ENCODE measurements around the gene ST3GAL4.

ST3GAL4 gene

DNA sequence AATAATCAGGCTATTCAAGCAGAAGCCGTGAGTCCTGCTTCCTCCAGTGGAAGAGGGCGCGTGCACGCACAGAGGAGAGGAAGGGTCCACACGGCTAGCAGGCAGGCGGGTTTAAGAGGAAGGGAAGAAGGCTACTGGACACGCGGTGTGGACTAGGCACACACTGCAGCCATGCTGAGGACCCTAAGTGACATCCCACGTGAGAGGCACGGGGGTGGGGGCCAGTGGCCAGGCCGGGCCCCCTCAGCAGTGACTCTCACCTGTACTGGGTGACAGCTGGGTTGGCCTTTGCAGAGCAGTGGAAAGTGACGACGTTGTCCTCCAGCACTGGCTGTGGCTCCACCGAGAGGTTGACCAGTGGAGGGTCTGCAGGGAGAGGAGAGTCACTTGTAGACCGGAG is 100.6 kb downstream of the ST3GAL4 start:
- DNase-seq = no peak

DNA sequence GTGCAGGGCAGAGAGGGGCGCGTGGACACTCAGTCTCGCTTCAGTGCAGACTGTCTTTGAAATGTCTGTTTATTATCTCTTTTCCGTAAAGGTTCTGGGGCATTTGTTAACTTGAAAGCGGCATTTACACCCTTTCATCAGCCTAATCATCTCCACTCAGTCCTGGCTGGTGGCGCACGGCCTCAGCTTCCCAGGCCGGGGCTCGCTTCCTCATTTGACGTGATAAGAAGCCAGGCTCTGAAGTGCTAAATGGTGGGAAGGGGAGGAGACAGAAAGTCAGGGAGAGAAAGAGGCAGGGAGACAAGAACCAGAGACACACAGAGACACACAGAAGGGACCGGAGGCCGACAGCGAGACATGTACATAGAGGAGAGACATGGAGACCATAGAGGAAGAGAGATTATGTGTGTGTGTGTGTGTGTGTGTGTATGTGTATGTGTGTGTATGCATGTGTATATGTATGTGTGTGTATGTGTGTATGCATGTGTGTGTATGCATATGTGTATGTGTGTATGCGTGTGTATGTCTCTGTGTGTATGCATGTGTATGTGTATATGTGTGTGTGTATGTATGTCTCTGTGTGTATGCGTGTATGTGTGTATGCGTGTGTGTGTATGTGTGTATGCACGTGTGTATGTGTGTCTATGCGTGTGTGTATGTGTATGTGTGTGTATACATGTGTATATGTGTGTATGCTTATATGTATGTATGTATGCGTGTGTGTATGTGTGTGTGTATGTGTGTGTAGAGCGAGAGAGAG is 101.5 kb downstream of the ST3GAL4 start:
- DNase-seq = no peak

DNA sequence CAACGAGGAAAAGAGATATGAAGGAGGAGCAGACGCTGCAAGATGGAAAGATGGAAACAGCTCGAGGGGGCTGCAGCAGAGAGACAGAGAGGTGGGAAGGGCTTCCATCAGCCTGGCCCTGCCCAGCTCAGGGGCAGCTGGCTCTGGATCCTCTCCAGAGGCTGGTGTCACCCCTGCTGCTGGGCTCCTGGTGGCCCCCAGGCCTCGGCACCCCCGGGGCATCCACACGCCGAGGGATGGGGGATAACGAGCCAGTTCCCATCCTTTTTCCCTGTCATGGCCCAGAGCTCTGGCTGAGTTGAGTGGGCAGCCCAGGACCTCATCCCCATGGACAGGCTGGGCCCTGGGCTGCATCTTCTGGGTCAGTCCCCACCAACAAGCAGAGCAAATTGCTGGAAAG is 102.3 kb downstream of the ST3GAL4 start:
- DNase-seq = no peak

DNA sequence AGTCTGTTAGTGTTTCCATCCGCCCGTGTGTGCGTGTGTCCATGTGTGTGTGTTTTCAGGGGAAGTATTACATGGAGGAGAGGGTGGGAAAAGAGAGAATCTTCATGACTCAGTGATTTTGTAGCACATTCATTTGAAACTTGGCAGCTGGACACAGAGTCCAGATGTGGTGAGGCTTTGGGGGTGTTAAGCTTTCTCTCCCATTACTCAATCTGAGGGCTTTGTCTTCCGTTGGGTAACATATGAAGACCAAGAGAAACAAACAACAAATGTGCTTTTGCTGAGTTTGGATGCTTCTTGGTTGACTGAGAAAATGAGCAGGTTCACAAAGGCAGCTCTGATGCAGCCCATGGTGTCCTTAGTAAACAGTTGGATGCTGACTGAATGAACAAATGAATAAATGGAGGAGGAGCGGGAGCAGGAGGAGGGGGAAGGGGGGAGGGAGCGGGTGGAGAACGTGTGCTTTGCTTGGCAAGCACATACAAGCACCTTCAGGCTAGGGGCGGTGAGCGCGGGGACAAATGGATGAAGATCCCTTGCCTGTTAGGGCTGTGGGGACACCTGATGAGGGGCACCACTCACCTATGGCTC is 104.3 kb downstream of the ST3GAL4 start:
- DNase-seq = no peak

DNA sequence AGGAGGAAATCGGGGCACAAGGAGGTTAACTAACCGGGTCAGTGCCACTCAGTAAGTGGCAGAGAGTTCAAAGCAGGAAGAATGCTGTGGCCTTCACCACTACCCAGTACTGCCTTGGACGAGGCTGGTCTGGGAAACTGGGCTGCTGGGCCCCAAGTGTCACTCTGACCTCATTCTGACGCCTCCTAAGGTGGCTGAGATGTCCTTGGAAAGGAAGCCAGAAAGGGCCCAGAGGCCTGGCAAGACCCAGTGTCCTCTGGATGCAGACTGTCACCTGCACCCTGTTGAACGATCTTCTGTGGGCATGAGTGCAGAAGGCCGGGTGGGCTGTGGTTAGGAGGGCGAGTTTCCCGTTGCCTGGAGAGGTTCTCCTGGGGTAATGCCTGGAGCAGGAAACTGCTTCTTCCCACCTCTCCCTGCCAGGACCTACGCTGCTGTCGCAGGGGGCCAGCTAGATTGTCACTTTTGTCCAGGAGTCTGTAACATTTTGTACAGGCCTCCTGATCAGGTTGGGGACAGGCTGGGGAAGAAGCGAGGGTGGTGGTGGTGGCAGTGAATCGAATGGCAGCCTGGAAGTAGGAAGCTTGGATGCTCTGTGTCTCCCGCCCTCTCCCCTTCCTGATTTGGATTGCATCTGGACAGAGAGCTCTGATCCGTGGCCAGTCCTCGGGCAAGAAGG is 105.1 kb downstream of the ST3GAL4 start:
- no peak for DNase-seq

DNA sequence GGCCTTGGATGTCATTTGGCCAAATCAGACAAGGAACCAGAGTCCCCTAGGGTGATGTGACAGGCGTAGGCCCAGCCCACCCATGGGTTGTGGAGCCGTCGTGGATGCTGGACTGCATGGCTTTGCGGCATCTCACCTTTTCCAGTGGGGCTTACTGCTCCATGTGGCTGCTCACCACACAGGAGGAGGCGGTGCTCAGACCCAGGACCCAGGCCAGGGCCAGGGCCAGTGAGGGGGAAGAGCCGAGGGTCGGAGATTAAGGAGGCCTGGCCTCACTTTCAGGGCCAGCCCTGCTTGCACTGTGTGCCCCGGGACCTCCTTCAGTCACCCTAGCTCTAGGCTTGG is 105.6 kb downstream of the ST3GAL4 start:
- no peak for DNase-seq

DNA sequence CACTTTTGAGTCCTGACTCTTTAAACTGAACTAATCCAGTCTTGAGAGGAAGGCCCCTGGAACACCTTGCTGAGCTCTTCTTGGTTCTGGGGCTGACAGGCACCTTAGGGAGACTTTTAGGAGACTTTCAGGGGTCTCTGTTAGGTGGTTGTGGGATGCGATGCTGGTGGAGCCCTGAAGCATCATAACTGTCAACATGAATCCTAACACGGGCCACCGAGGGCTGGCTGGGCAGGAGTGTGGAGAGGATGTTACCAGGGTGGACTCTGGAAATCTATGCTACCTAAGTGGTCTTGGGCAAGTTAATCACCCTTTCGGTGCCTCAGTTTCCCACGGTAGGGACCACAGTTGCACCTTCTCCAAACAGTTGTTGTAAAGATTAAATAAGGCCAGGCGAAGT is 106.5 kb downstream of the ST3GAL4 start:
- DNase-seq = no peak

DNA sequence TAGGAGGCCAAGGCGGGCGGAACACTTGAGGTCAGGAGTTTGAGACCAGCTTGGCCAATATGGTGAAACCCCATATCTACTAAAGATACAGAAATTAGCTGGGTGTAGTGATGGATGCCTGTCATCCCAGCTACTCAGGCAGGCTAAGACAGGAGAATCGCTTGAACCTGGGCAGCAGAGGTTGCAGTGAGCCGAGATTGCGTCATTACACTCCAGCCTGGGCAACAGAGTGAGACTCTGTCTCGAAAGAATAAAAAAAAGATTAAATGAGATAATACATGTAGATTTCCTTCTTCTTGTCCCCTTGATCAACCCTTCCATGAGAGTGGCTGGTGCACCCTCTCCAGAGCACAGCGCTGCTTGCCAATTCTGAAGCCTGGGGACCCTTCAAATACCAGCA is 106.9 kb downstream of the ST3GAL4 start:
- DNase-seq = no peak

Measured in SW 1271 (cell line).